SK-N-SH (cell line): Measurements from ENCODE around the gene FAM83E. TPM values are rescaled to one million over a fixed set of nuclear protein-coding genes. Genes with fewer than 3 reads are reported as not detected.
A peak's percentile ranks its signal among the peaks of the same experiment; 100 is the strongest.

Experiments
- CTCF ChIA-PET: fragments of 300-600, 350-600 bp; formaldehyde crosslinking; extraction: SDS; loops from one replicate; lab custom pipeline; 2021; lab: Yijun Ruan, JAX
- POLR2A ChIA-PET: fragments of 350-600 bp; sonication (Branson Sonifier 250); formaldehyde crosslinking; extraction: SDS; loops from one replicate; lab custom pipeline; 2020; ENCODE audit warnings: antibody characterized with exemption, inconsistent platforms; lab: Yijun Ruan, JAX
- DNase-seq: peaks from one replicate; pipeline ENCODE4 v3.0.0; 2012
- H2AFZ ChIP-seq: fragments of 200-600 bp; sonication (generic); 2 replicates; pipeline ENCODE4 v1.8.1; 2016; ENCODE audit warnings: antibody characterized with exemption, mild to moderate bottlenecking, low read depth
- H3F3A ChIP-seq: fragments of 200-600 bp; sonication (generic); replicated peaks from 2 replicates; pipeline ENCODE3; 2016; ENCODE audit warnings: antibody characterized with exemption, mild to moderate bottlenecking; ENCODE audit not compliant: insufficient read depth
- H3K27ac ChIP-seq, 2 experiments: fragments of 200-500 bp in 1 of 2; fragments of 200-600 bp in 1 of 2; sonication (Bioruptor generic) in 1 of 2; sonication (generic), shearing (Covaris generic) in 1 of 2; 2 replicates each; pipeline versions ENCODE4 v1.5.1 to v1.6.1; 2014 to 2016; ENCODE audit warnings: low read depth in 2 of 2, inconsistent platforms in 1 of 2, low read length in 1 of 2, mild to moderate bottlenecking in 1 of 2, mixed read lengths in 1 of 2
- H3K27me3 ChIP-seq: fragments of 200-600 bp; sonication (generic), shearing (Covaris generic); 2 replicates; pipeline ENCODE4 v1.6.1; 2016; ENCODE audit warnings: mixed run types; ENCODE audit not compliant: insufficient read depth
- H3K36me3 ChIP-seq, 2 experiments: fragments of 200-500 bp in 1 of 2; fragments of 200-600 bp in 1 of 2; sonication (Bioruptor generic) in 1 of 2; sonication (generic) in 1 of 2; replicated peaks in 1 of 2; 2 replicates each; pipeline versions ENCODE3 to v1.5.1; 2014 to 2016; ENCODE audit warnings: low read length in 1 of 2, mild to moderate bottlenecking in 1 of 2; ENCODE audit not compliant: insufficient read depth in 2 of 2, control insufficient read depth in 1 of 2
- H3K4me1 ChIP-seq, 2 experiments: fragments of 200-500 bp in 1 of 2; fragments of 200-600 bp in 1 of 2; sonication (Bioruptor generic) in 1 of 2; sonication (generic), shearing (Covaris generic) in 1 of 2; 2 replicates each; pipeline versions ENCODE4 v1.5.1 to v1.6.1; 2014 to 2016; ENCODE audit warnings: low read depth in 1 of 2, low read length in 1 of 2, mixed run types in 1 of 2; ENCODE audit not compliant: insufficient read depth in 2 of 2, control insufficient read depth in 1 of 2
- H3K4me2 ChIP-seq: fragments of 200-600 bp; sonication (generic), shearing (Covaris generic); 2 replicates; pipeline ENCODE4 v1.6.1; 2017; ENCODE audit warnings: mixed run types
- H3K4me3 ChIP-seq, 2 experiments: fragments of 200-500 bp in 1 of 2; fragments of 200-600 bp in 1 of 2; sonication (Bioruptor generic) in 1 of 2; sonication (generic), shearing (Covaris generic) in 1 of 2; 2 replicates each; pipeline versions ENCODE4 v1.5.1 to v1.8.1; 2014 to 2016; ENCODE audit warnings: low read depth in 2 of 2, inconsistent platforms in 1 of 2, low read length in 1 of 2, mild to moderate bottlenecking in 1 of 2, mixed read lengths in 1 of 2, moderate library complexity in 1 of 2
- H3K79me2 ChIP-seq: fragments of 200-600 bp; sonication (generic); 2 replicates; pipeline ENCODE4 v1.8.1; 2017; ENCODE audit warnings: mild to moderate bottlenecking; ENCODE audit not compliant: insufficient read depth
- H3K9ac ChIP-seq: fragments of 200-600 bp; sonication (generic); 2 replicates; pipeline ENCODE4 v1.6.1; 2017; ENCODE audit warnings: mixed run types
- H3K9me2 ChIP-seq: fragments of 200-600 bp; sonication (generic); 2 replicates; pipeline ENCODE4 v1.6.1; 2017; ENCODE audit warnings: mixed run types
- H3K9me3 ChIP-seq: fragments of 200-600 bp; sonication (generic); 2 replicates; pipeline ENCODE4 v1.6.1; 2017; ENCODE audit warnings: mixed run types, mild to moderate bottlenecking, moderate library complexity
- H4K20me1 ChIP-seq: fragments of 200-600 bp; sonication (generic); 2 replicates; pipeline ENCODE4 v1.6.1; 2017; ENCODE audit warnings: mild to moderate bottlenecking, mixed run types; ENCODE audit not compliant: insufficient read depth
- ELF1 ChIP-seq: IDR thresholded peaks from 2 replicates; pipeline ENCODE4 v1.4.0; 2012
- EP300 ChIP-seq, 2 experiments: IDR thresholded peaks; 2 replicates each; pipeline versions ENCODE4 v1.4.0 to v1.6.1; 2012; ENCODE audit warnings: borderline replicate concordance in 1 of 2, low read depth in 1 of 2, low read length in 1 of 2
- EZH2phosphoT487 ChIP-seq: fragments of 200-600 bp; sonication (generic); IDR thresholded peaks from 2 replicates; pipeline ENCODE4 v1.6.1; 2017; ENCODE audit warnings: low read depth, mixed run types, mild to moderate bottlenecking, antibody characterized with exemption, moderate library complexity, borderline replicate concordance
- GABPA ChIP-seq: IDR thresholded peaks from 2 replicates; pipeline ENCODE4 v1.4.0; 2012; ENCODE audit warnings: low read depth, mild to moderate bottlenecking
- MEF2A ChIP-seq: IDR thresholded peaks from 2 replicates; pipeline ENCODE4 v1.4.0; 2012; ENCODE audit warnings: low read depth, borderline replicate concordance
- MXI1 ChIP-seq: IDR thresholded peaks from 2 replicates; pipeline ENCODE4 v1.6.1; 2012; ENCODE audit warnings: mild to moderate bottlenecking, low read depth, low read length, improper control_type of control experiment
- NRF1 ChIP-seq: IDR thresholded peaks from 2 replicates; pipeline ENCODE4 v1.6.1; 2012; ENCODE audit warnings: low read depth, mild to moderate bottlenecking, low read length
- POLR2AphosphoS5 ChIP-seq: IDR thresholded peaks from 2 replicates; pipeline ENCODE4 v1.6.1; 2012; ENCODE audit warnings: low read depth, low read length
- SMC3 ChIP-seq: IDR thresholded peaks from 2 replicates; pipeline ENCODE4 v1.6.1; 2012; ENCODE audit warnings: low read depth, low read length, improper control_type of control experiment
- TCF12 ChIP-seq: IDR thresholded peaks from 2 replicates; pipeline ENCODE4 v1.4.0; 2012
- TEAD4 ChIP-seq: IDR thresholded peaks from 2 replicates; pipeline ENCODE4 v1.4.0; 2012; ENCODE audit warnings: mild to moderate bottlenecking, borderline replicate concordance; ENCODE audit not compliant: insufficient read depth
- ZBTB33 ChIP-seq: IDR thresholded peaks from 2 replicates; pipeline ENCODE4 v1.4.0; 2012; ENCODE audit warnings: low read depth, borderline replicate concordance
- WGBS: methylation state at CpG from one replicate; pipeline ENCODE4 v1.1.6; 2017; ENCODE audit warnings: low lambda C conversion rate; 5-methylcytosine and 5-hydroxymethylcytosine counted together
- polyA plus RNA-seq, 3 experiments: library from polyadenylated mRNA; depleted of rRNA; stranded (reverse); fragments of >200 nt; gene quantifications; 2 replicates each; pipeline ENCODE4 v1.2.3, GENCODE V29; 2012
- TF ChIP-seq, protein P1 (sequence below): IDR thresholded peaks from 2 replicates; pipeline ENCODE4; 2012

Gene FAM83E
- polyA plus RNA-seq, 1 of the 3 experiments (the other 2 are of a cell fraction): 0.44 TPM

DNA sequence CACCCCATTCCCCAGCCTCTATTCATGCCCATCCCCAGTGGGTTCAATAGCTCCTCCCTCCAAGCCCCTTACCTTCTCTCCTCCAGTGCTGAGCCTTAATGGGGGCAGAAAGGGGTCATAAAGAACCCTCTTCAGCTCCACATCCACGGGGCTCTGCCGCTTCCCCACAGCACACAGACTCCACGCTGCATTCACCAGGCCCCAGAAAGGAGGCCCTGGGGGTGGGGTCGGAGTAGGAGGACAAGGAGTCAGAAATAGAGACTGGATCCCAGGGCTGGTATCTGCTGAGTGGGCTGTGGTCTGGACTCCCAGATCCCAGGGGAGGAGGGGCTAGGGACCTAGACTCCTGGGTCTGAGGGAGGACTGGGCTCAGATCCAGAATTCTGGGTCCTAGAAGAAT is 29.5 kb upstream of the FAM83E start:
- TF ChIP-seq TCF12: no peak
- no peak for TF ChIP-seq SMC3
- TF ChIP-seq GABPA: no peak
- no peak for TF ChIP-seq ZBTB33
- Histone ChIP-seq H3K27ac (no peak overlapping the region; a peak in 1 of 4 replicates), H3K9ac (no peak overlapping the region), H4K20me1 (no peaks in the 10 kb centered on the region), H3K9me3 (no peaks in the 10 kb centered on the region), H2AFZ (no peak overlapping the region), H3K4me3 (peak overlapping the region in 1 of 2 experiments; percentile 43; a peak in 2 of 4 replicates), H3K9me2 (no peaks in the 10 kb centered on the region), H3K79me2 (no peaks in the 10 kb centered on the region), H3K27me3 (no peaks in the 10 kb centered on the region), H3K36me3 (no peaks in the 10 kb centered on the region), H3K4me2 (peak overlapping the region; percentile 99; the same call in 1 of the 2 replicates), H3K4me1 (peaks cover 4 to 6% of the 10 kb centered on the region in 2 experiments; a peak in 2 of 4 replicates), H3F3A (peaks cover 11% of the 10 kb centered on the region)
- WGBS: 83% methylated on average over 4 of the region's 4 CpGs
- DNase-seq: no peak
- CTCF ChIA-PET: interaction anchor here (2.7 kb wide), 2 partner anchors 30 to 199 kb away, joined by 25 to 35 read pairs; no protein-coding TSS in a partner anchor
- POLR2A ChIA-PET: interaction anchor here (1.9 kb wide), 1 partner anchor 25 kb away, joined by 6 read pairs; the partner anchor contains the start of genes RPL18 and SPHK2

DNA sequence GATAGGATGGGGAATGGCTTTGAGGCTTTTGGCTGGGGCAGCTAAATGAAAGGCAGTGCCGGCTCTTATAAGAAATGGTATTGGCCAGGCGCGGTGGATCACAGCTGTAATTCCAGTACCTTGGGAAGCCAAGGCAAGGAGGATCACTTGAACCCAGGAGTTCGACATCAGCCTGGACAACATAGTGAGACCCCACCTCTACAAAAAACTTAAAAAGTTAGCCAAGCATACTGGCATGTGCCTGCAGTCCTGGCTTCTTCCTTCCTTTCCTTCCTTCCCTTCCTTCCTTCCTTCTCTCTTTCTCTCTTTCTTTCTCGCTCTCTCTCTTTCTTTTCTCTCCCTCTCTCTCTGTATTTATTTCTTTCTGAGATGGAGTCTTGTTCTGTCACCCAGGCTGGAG is 28.0 kb upstream of the FAM83E start:
- no peaks in the 10 kb centered on the region for H3K79me2 ChIP-seq
- 91% methylated on average over 5 of the region's 5 CpGs for WGBS
- peaks cover 11% of the 10 kb centered on the region for H3F3A ChIP-seq
- no peaks in the 10 kb centered on the region for H3K9me3 ChIP-seq
- no peaks in the 10 kb centered on the region for H4K20me1 ChIP-seq
- no peaks in the 10 kb centered on the region for H3K9me2 ChIP-seq
- peaks cover 10 to 13% of the 10 kb centered on the region in 2 experiments; a peak in 2 of 4 replicates for H3K4me1 ChIP-seq
- no peak for DNase-seq
- H2AFZ ChIP-seq: no peak overlapping the region
- H3K27ac ChIP-seq: no peak overlapping the region
- no peak overlapping the region for H3K9ac ChIP-seq
- H3K27me3 ChIP-seq: no peaks in the 10 kb centered on the region
- no peak overlapping the region for H3K4me2 ChIP-seq
- no peak overlapping the region for H3K4me3 ChIP-seq
- H3K36me3 ChIP-seq: no peaks in the 10 kb centered on the region
- TF ChIP-seq ELF1 (no peak), NRF1 (no peak), MXI1 (no peak), MEF2A (no peak), POLR2AphosphoS5 (no peak), EP300 (IDR thresholded peaks at IDR 0.05; ENCODE audit: borderline replicate concordance in 1 of 2, low read depth in 1 of 2, low read length in 1 of 2) (no peak), TEAD4 (no peak), EZH2phosphoT487 (no peak)
- TF ChIP-seq, protein P1, sequence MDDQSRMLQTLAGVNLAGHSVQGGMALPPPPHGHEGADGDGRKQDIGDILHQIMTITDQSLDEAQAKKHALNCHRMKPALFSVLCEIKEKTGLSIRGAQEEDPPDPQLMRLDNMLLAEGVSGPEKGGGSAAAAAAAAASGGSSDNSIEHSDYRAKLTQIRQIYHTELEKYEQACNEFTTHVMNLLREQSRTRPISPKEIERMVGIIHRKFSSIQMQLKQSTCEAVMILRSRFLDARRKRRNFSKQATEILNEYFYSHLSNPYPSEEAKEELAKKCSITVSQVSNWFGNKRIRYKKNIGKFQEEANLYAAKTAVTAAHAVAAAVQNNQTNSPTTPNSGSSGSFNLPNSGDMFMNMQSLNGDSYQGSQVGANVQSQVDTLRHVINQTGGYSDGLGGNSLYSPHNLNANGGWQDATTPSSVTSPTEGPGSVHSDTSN: no peak
- CTCF ChIA-PET: interaction anchor here (1.2 to 1.9 kb wide), 2 partner anchors 73 to 145 kb away, joined by 4 to 5 read pairs; no protein-coding TSS in a partner anchor
- POLR2A ChIA-PET: interaction anchor here (0.7 kb wide), 2 partner anchors 9 to 29 kb away, joined by 3 read pairs; no protein-coding TSS in a partner anchor
